GM18507 (cell line): Measurements from ENCODE around the gene RS1.

Source experiments
- DNase-seq: peaks from one replicate; pipeline ENCODE4 v3.0.0; 2011; ENCODE audit warnings: low read depth; ENCODE audit not compliant: insufficient read length; ENCODE audit errors: extremely low spot score
- FAIRE-seq: peaks from 2 replicates; lab custom pipeline; 2011; peaks lifted over from hg19 to GRCh38; lab: Jason Lieb, UNC

Gene RS1

GRCh38 chrX:18674788-18675735 lies 3.2 kb upstream of the RS1 start:
- DNase-seq (peak; percentile 62), FAIRE-seq (peak; percentile 91)

- DNase-seq: no peak
Measured at GRCh38 chrX:18674417-18674787, 2.5 kb upstream of the RS1 start.

GRCh38 chrX:18668071-18668835 lies 3.7 kb downstream of the RS1 start:
- DNase-seq: no peak
- FAIRE-seq: peak; percentile 83

More at GRCh38 chrX:18674417-18674787, 2.5 kb upstream of the RS1 start:
- no peak for FAIRE-seq

GRCh38 chrX:18666614-18667013 lies 5.3 kb downstream of the RS1 start:
- no peak for DNase-seq
- no peak for FAIRE-seq

- no peak for DNase-seq
- no peak for FAIRE-seq
Measured at GRCh38 chrX:18664947-18665346, 7.0 kb downstream of the RS1 start.

GRCh38 chrX:18661273-18661672 lies 10.6 kb downstream of the RS1 start:
- no peak for FAIRE-seq
- DNase-seq: no peak

GRCh38 chrX:18654875-18655836 lies 16.8 kb downstream of the RS1 start:
- DNase-seq (no peak), FAIRE-seq (no peak)

GRCh38 chrX:18652636-18653035 lies 19.3 kb downstream of the RS1 start:
- no peak for DNase-seq
- FAIRE-seq: no peak

- no peak for FAIRE-seq
Measured at GRCh38 chrX:18650662-18651061, 21.2 kb downstream of the RS1 start.

GRCh38 chrX:18649498-18649951 lies 22.4 kb downstream of the RS1 start:
- FAIRE-seq: no peak
- DNase-seq: no peak

More at GRCh38 chrX:18650662-18651061, 21.2 kb downstream of the RS1 start:
- DNase-seq: no peak

- DNase-seq: no peak
- FAIRE-seq: no peak
Measured at GRCh38 chrX:18647621-18648020, 24.3 kb downstream of the RS1 start.

- DNase-seq (no peak), FAIRE-seq (no peak)
Measured at GRCh38 chrX:18643853-18644252, 28.1 kb downstream of the RS1 start.

GRCh38 chrX:18643243-18643642 lies 28.7 kb downstream of the RS1 start:
- DNase-seq (no peak), FAIRE-seq (no peak)

- FAIRE-seq: no peak
- no peak for DNase-seq
Measured at GRCh38 chrX:18640686-18641085, 31.2 kb downstream of the RS1 start.

- DNase-seq: no peak
- peak; percentile 18 for FAIRE-seq
Measured at GRCh38 chrX:18639280-18639679, 32.6 kb downstream of the RS1 start.

- no peak for DNase-seq
Measured at GRCh38 chrX:18638398-18638797, 33.5 kb downstream of the RS1 start.

GRCh38 chrX:18630934-18631333 lies 41.0 kb downstream of the RS1 start:
- FAIRE-seq (no peak), DNase-seq (no peak)

More at GRCh38 chrX:18638398-18638797, 33.5 kb downstream of the RS1 start:
- FAIRE-seq: no peak

GRCh38 chrX:18624599-18624998 lies 47.3 kb downstream of the RS1 start:
- FAIRE-seq (no peak), DNase-seq (no peak)

GRCh38 chrX:18620349-18620748 lies 51.6 kb downstream of the RS1 start:
- DNase-seq: no peak
- FAIRE-seq: no peak
